AG04450 (cell line): ENCODE measurements around the gene HBM. TPM values are rescaled to one million over a fixed set of nuclear protein-coding genes. Genes with fewer than 3 reads are reported as not detected.
"Not testable (repeated sequence)": the region's sequence is repeated elsewhere in the genome, so short reads cannot be mapped to it uniquely, and the experiment has no call there.

Experiments used
- CTCF ChIA-PET: fragments of 300-600, 350-600 bp; formaldehyde crosslinking; extraction: SDS; loops from one replicate; lab custom pipeline; 2022; ENCODE audit warnings: antibody characterized with exemption, inconsistent platforms; lab: Charles Lee
- POLR2A ChIA-PET: fragments of 350-600 bp; formaldehyde crosslinking; extraction: SDS; loops from one replicate; lab custom pipeline; 2021; ENCODE audit warnings: antibody characterized with exemption, inconsistent platforms; lab: Yijun Ruan, JAX
- DNase-seq: peaks from one replicate; pipeline ENCODE4 v3.0.0-alpha.2; 2011; ENCODE audit warnings: low read depth, low spot score
- H3K27ac ChIP-seq: one replicate; pipeline ENCODE4 v1.5.1; 2012; ENCODE audit warnings: low read depth, low read length, control low read depth
- H3K27me3 ChIP-seq: one replicate; pipeline ENCODE4 v1.6.0; 2012; ENCODE audit warnings: low read length; ENCODE audit not compliant: control insufficient read depth, insufficient read depth
- H3K4me3 ChIP-seq: 2 replicates; pipeline ENCODE4 v1.5.1; 2011; ENCODE audit warnings: mild to moderate bottlenecking, low read depth, low read length, control low read depth
- H3K9me3 ChIP-seq: 2 replicates; pipeline ENCODE4 v1.5.1; 2012; ENCODE audit warnings: low read length; ENCODE audit not compliant: control insufficient read depth, insufficient read depth
- polyA plus RNA-seq: library from polyadenylated mRNA; depleted of rRNA; stranded (reverse); fragments of >200 nt; gene quantifications from 2 replicates; pipeline ENCODE4 v1.2.3, GENCODE V29; 2011; rRNA removed
- small RNA-seq: library from RNA; depleted of rRNA; stranded (forward); fragments of <200 nt; gene quantifications from one replicate; pipeline ENCODE3, GENCODE V24; 2012; ENCODE audit warnings: low read depth; ENCODE audit not compliant: insufficient read length
- TF ChIP-seq, protein P1 (sequence below): IDR thresholded peaks from 2 replicates; pipeline ENCODE4 v1.5.1; 2011; ENCODE audit warnings: low read depth, low read length, control low read depth, inconsistent platforms

HBM gene
- polyA plus RNA-seq, 1 experiment = not detected

DNA sequence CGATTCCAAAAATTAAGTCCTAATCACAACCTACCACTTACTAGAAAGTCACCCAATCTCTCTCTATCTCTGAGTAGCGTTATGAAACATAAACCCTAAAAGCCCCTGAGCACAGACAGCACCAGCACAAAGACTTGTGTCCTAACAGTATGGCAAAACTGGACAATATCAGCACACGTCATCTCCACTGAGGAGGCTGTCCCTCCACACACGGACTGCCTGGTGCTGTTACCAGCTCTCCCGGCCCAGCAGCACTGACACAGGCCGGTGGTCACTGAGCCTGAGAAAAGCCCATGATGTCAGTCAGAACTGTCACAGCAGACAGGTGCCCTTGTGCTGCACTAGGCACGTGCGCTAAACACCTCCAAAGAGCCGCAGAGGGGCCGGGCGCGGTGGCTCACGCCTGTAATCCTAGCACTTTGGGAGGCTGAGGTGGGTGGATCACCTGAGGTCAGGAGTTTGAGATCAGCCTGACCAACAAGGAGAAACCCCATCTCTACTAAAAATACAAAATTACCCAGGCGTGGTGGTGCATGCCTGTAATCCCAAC is 45.9 kb downstream of the HBM start:
- CTCF ChIA-PET, H3K27ac ChIP-seq, DNase-seq, POLR2A ChIA-PET, H3K27me3 ChIP-seq, H3K9me3 ChIP-seq, H3K4me3 ChIP-seq: not testable (repeated sequence)

DNA sequence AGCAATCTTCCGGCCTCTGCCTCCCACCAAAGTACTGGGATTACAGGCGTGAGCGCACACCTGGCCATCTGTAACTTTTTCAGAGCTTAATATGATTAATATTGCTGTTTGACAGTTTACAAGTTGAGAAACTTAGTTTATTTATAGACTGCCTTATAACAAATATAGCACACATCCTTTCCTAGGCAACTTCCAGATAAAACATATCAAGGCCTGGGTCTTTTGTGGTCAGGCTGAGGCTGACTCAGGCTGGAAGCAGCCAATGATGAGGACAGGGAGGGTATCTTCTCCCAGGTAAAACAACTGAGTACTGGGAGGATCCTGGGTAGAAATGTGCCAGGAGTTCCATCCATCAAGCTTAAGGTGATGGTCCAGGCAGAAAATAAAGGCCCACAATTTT is 47.2 kb downstream of the HBM start:
- H3K27ac ChIP-seq = no peak overlapping the region
- CTCF ChIA-PET = interaction anchor here (1.2 kb wide), 1 partner anchor 15 kb away, joined by 4 read pairs; no protein-coding TSS in a partner anchor
- no peak overlapping the region for H3K4me3 ChIP-seq
- TF ChIP-seq, protein P1, sequence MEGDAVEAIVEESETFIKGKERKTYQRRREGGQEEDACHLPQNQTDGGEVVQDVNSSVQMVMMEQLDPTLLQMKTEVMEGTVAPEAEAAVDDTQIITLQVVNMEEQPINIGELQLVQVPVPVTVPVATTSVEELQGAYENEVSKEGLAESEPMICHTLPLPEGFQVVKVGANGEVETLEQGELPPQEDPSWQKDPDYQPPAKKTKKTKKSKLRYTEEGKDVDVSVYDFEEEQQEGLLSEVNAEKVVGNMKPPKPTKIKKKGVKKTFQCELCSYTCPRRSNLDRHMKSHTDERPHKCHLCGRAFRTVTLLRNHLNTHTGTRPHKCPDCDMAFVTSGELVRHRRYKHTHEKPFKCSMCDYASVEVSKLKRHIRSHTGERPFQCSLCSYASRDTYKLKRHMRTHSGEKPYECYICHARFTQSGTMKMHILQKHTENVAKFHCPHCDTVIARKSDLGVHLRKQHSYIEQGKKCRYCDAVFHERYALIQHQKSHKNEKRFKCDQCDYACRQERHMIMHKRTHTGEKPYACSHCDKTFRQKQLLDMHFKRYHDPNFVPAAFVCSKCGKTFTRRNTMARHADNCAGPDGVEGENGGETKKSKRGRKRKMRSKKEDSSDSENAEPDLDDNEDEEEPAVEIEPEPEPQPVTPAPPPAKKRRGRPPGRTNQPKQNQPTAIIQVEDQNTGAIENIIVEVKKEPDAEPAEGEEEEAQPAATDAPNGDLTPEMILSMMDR = no peak
- no peaks in the 10 kb centered on the region for H3K27me3 ChIP-seq
- POLR2A ChIA-PET = no interaction called here
- no peaks in the 10 kb centered on the region for H3K9me3 ChIP-seq
- DNase-seq = no peak

Small RNA genes within 50 kb of the gene (small RNA-seq; reads per million reads assigned to genes)
- not detected for gene RF00019

Other genes with a start within 250 kb of the HBM start
- 13.7 and 14.4 TPM in 2 replicates for gene POLR3K, start 112.4 kb upstream of the HBM start, polyA plus RNA-seq
- gene SNRNP25, start 112.2 kb upstream of the HBM start, polyA plus RNA-seq = 38.8 and 42.3 TPM in 2 replicates
- 50.2 and 61.7 TPM in 2 replicates for gene RHBDF1, start 93.3 kb upstream of the HBM start, polyA plus RNA-seq
- 47.3 and 78.3 TPM in 2 replicates for gene MPG, start 87.8 kb upstream of the HBM start, polyA plus RNA-seq
- 11.0 and 14.9 TPM in 2 replicates for gene NPRL3, start 27.3 kb upstream of the HBM start, polyA plus RNA-seq
- gene HBZ, start 13.3 kb upstream of the HBM start, polyA plus RNA-seq = not detected in 2 replicates
- gene HBA2, start 6.9 kb downstream of the HBM start, polyA plus RNA-seq = not detected in 2 replicates
- not detected in 2 replicates for gene HBA1, start 10.7 kb downstream of the HBM start, polyA plus RNA-seq
- gene HBQ1, start 14.5 kb downstream of the HBM start, polyA plus RNA-seq = not detected in 2 replicates
- 37.6 and 47.2 TPM in 2 replicates for gene LUC7L, start 63.5 kb downstream of the HBM start, polyA plus RNA-seq
- 42.3 and 42.7 TPM in 2 replicates for gene FAM234A, start 68.8 kb downstream of the HBM start, polyA plus RNA-seq
- 0.30 and 0.33 TPM in 2 replicates for gene RGS11, start 110.0 kb downstream of the HBM start, polyA plus RNA-seq
- not detected in 2 replicates for gene ARHGDIG, start 114.6 kb downstream of the HBM start, polyA plus RNA-seq
- 0.42 and 0.45 TPM in 2 replicates for gene PDIA2, start 117.2 kb downstream of the HBM start, polyA plus RNA-seq
- gene AXIN1, start 186.7 kb downstream of the HBM start, polyA plus RNA-seq = 3.5 and 4.7 TPM in 2 replicates
- 144 and 157 TPM in 2 replicates for gene MRPL28, start 204.6 kb downstream of the HBM start, polyA plus RNA-seq
- 40.8 and 68.0 TPM in 2 replicates for gene PGAP6, start 216.0 kb downstream of the HBM start, polyA plus RNA-seq
- gene NME4, start 231.2 kb downstream of the HBM start, polyA plus RNA-seq = 156 and 198 TPM in 2 replicates
- gene DECR2, start 235.9 kb downstream of the HBM start, polyA plus RNA-seq = 11.6 and 16.0 TPM in 2 replicates